Cerebellar cortex (tissue), 1 donor: ENCODE data around the gene RNASEH2B.

Experiments used
- DNase-seq: peaks from one replicate; pipeline ENCODE4 v3.0.0-alpha.2; 2015; ENCODE audit warnings: low spot score

The RNASEH2B gene

GRCh38 chr13:50941146-50941545 lies 31.6 kb downstream of the RNASEH2B start:
- DNase-seq = no peak

- no peak for DNase-seq
Observed at GRCh38 chr13:50942630-50943311, 33.2 kb downstream of the RNASEH2B start.

- no peak for DNase-seq
Observed at GRCh38 chr13:50945669-50946068, 36.1 kb downstream of the RNASEH2B start.

GRCh38 chr13:50948601-50949000 lies 39.0 kb downstream of the RNASEH2B start:
- no peak for DNase-seq

GRCh38 chr13:50950849-50951248 lies 41.3 kb downstream of the RNASEH2B start:
- no peak for DNase-seq

GRCh38 chr13:50951366-50951765 lies 41.8 kb downstream of the RNASEH2B start:
- peak; percentile 21 for DNase-seq

GRCh38 chr13:50955241-50955640 lies 45.6 kb downstream of the RNASEH2B start:
- no peak for DNase-seq

GRCh38 chr13:50955798-50956197 lies 46.2 kb downstream of the RNASEH2B start:
- DNase-seq = no peak

GRCh38 chr13:50957620-50958019 lies 48.0 kb downstream of the RNASEH2B start:
- DNase-seq = no peak

GRCh38 chr13:50969691-50970090 lies 60.1 kb downstream of the RNASEH2B start:
- DNase-seq = peak; percentile 80

GRCh38 chr13:50970956-50971355 lies 61.4 kb downstream of the RNASEH2B start:
- DNase-seq = no peak

GRCh38 chr13:50974268-50974667 lies 64.7 kb downstream of the RNASEH2B start:
- DNase-seq = no peak

- DNase-seq = no peak
Observed at GRCh38 chr13:50979187-50979586, 69.6 kb downstream of the RNASEH2B start.

GRCh38 chr13:50981686-50982085 lies 72.1 kb downstream of the RNASEH2B start:
- no peak for DNase-seq

- DNase-seq = peak; percentile 42
Observed at GRCh38 chr13:50989476-50989875, 79.9 kb downstream of the RNASEH2B start.

GRCh38 chr13:50990065-50990817 lies 80.7 kb downstream of the RNASEH2B start:
- DNase-seq = peak; percentile 22

GRCh38 chr13:50990818-50991506 lies 81.4 kb downstream of the RNASEH2B start:
- peak; percentile 93 for DNase-seq

- DNase-seq = peak; percentile 90
Observed at GRCh38 chr13:50991579-50992521, 82.3 kb downstream of the RNASEH2B start.

GRCh38 chr13:50993371-50993770 lies 83.8 kb downstream of the RNASEH2B start:
- DNase-seq = no peak

GRCh38 chr13:50993934-50994333 lies 84.3 kb downstream of the RNASEH2B start:
- peak; percentile 21 for DNase-seq

GRCh38 chr13:50994651-50995050 lies 85.1 kb downstream of the RNASEH2B start:
- DNase-seq = peak; percentile 28

- DNase-seq = no peak
Observed at GRCh38 chr13:50995854-50996253, 86.3 kb downstream of the RNASEH2B start.
